Heart left ventricle (tissue), 13 donors: ENCODE measurements around the gene PKM.

ENCODE experiments used
- POLR2A ChIP-seq, 2 donors: fragments of 450-650 bp; IDR thresholded peaks; one replicate each; pipeline ENCODE4 v1.6.1; 2017; ENCODE audit warnings: antibody characterized with exemption in 2 of 2, mild to moderate bottlenecking in 2 of 2, moderate library complexity in 2 of 2
- TF ChIP-seq, protein P1 (sequence below), 12 donors: fragments of 200-600 bp; sonication (generic) in 4 of 12; IDR thresholded peaks; one replicate each; pipeline versions ENCODE4 v1.5.0 to v1.8.0; 2018 to 2022; ENCODE audit warnings: antibody characterized with exemption in 12 of 12, mild to moderate bottlenecking in 5 of 12
- donor health status: ischemic (EF 13 %, LVEDD 7.1; RV severe dilation, severe dysfunction).
- donor health status: DM: no; HTN: yes; CAD: no.
- donor health status: DM: no; HTN: no; CAD: no.
- donor health status: ischemic (EF 25% LVEDD 6.9; RV normal size, moderate dysfunction).
- donor health status: ischemic (EF 25% LVEDD 5.7; RV mildly dilated, moderate dysfunction).
- donor health status: ischemic (EF 35%, LVEDD 5.7; RV mildly dilated, moderate dysfunction).
- donor health status: nonischemic (EF 11% LVEDD 7.7; RV severe dilation, severe dysfunction).
- donor health status: DM: yes; HTN: yes; CAD: no.
- donor health status: PGD.
- donor health status: ischemic (EF 29% LVEDD 5.4; RV normal size, mild dysfunction).
- donor health status: nonischemic (EF 23%, LVEDD 6.1; RV moderate dilation, normal function).

DNA sequence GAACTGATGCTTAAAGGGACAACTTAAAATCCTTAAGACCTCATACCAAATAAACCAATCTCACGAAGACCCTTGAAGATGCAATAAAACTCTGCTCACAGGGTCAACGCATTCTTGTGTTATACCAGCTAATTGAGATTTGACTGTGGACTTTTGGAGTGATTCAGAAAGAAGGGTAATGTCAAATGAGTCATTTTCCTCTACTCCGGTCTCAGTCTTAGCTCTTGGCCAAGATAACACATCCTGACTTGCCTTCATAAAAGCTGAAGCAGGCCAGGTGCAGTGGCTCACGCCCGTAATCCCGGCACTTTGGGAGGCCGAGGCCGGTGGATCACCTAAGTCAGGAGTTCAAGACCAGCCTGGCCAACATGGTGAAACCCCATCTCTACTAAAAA is 3.8 kb downstream of the PKM start:
- no peak for TF ChIP-seq POLR2A (IDR thresholded peaks at IDR 0.05)
- TF ChIP-seq, protein P1, sequence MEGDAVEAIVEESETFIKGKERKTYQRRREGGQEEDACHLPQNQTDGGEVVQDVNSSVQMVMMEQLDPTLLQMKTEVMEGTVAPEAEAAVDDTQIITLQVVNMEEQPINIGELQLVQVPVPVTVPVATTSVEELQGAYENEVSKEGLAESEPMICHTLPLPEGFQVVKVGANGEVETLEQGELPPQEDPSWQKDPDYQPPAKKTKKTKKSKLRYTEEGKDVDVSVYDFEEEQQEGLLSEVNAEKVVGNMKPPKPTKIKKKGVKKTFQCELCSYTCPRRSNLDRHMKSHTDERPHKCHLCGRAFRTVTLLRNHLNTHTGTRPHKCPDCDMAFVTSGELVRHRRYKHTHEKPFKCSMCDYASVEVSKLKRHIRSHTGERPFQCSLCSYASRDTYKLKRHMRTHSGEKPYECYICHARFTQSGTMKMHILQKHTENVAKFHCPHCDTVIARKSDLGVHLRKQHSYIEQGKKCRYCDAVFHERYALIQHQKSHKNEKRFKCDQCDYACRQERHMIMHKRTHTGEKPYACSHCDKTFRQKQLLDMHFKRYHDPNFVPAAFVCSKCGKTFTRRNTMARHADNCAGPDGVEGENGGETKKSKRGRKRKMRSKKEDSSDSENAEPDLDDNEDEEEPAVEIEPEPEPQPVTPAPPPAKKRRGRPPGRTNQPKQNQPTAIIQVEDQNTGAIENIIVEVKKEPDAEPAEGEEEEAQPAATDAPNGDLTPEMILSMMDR (IDR thresholded peaks at IDR 0.05), result no peak
